ENCODE measurements around the gene FGF14. TPM values are rescaled to one million over a fixed set of nuclear protein-coding genes. Genes with fewer than 3 reads are reported as not detected.

Gene FGF14
- total RNA-seq, 1 donor from 2014 or later, result 4.6 TPM

GRCh38 chr13:102169471-102170015, 232.3 kb downstream of the FGF14 start:
- DNase-seq (ENCODE audit: low spot score, unreplicated experiment), result no peak
- Mint-ChIP-seq H3K27me3 (no peaks in the 10 kb centered on the region), H3K9me3 (ENCODE audit: low read depth) (no peaks in the 10 kb centered on the region), H3K36me3 (ENCODE audit: insufficient read depth) (no peaks in the 10 kb centered on the region), H3K4me3 (ENCODE audit: low read depth) (no peak overlapping the region), H3K27ac (no peak overlapping the region), H3K4me1 (ENCODE audit: low read depth) (peaks cover 4% of the 10 kb centered on the region)
- TF ChIP-seq, protein P1, sequence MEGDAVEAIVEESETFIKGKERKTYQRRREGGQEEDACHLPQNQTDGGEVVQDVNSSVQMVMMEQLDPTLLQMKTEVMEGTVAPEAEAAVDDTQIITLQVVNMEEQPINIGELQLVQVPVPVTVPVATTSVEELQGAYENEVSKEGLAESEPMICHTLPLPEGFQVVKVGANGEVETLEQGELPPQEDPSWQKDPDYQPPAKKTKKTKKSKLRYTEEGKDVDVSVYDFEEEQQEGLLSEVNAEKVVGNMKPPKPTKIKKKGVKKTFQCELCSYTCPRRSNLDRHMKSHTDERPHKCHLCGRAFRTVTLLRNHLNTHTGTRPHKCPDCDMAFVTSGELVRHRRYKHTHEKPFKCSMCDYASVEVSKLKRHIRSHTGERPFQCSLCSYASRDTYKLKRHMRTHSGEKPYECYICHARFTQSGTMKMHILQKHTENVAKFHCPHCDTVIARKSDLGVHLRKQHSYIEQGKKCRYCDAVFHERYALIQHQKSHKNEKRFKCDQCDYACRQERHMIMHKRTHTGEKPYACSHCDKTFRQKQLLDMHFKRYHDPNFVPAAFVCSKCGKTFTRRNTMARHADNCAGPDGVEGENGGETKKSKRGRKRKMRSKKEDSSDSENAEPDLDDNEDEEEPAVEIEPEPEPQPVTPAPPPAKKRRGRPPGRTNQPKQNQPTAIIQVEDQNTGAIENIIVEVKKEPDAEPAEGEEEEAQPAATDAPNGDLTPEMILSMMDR (IDR thresholded peaks at IDR 0.05; ENCODE audit: unreplicated experiment), result no peak

- Mint-ChIP-seq H3K27ac (no peak overlapping the region), H3K4me3 (ENCODE audit: low read depth) (no peak overlapping the region), H3K9me3 (ENCODE audit: low read depth) (no peaks in the 10 kb centered on the region), H3K27me3 (no peaks in the 10 kb centered on the region), H3K4me1 (ENCODE audit: low read depth) (peaks cover 5% of the 10 kb centered on the region), H3K36me3 (ENCODE audit: insufficient read depth) (no peaks in the 10 kb centered on the region)
- DNase-seq (ENCODE audit: low spot score, unreplicated experiment), result no peak
- TF ChIP-seq, protein P1 (IDR thresholded peaks at IDR 0.05; ENCODE audit: unreplicated experiment), result no peak
These were observed 249.1 kb downstream of the FGF14 start for GRCh38 chr13:102152790-102153189.

DNA sequence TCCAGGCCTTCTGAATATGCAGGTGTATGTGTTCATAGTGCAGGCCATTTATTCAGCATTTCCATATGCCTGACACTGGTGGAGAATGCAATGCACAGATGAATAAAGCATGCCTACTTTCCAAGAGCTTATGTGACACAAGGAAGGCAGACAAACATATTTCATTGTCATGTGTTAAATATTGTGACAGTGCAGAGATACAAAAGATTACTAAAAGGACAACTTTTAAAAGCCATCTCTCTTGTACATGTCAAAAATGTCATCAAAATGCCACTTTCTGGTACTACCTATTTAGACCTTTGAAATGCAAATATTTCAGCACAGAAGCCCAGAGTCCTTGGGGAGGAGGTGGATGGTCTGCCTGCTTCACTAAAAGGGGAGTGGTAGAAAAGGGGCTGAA, 254.5 kb downstream of the FGF14 start:
- no peaks in the 10 kb centered on the region for H3K9me3 Mint-ChIP-seq (ENCODE audit: low read depth)
- no peak for DNase-seq (ENCODE audit: low spot score, unreplicated experiment)
- H3K27me3 Mint-ChIP-seq, result no peaks in the 10 kb centered on the region
- no peaks in the 10 kb centered on the region for H3K36me3 Mint-ChIP-seq (ENCODE audit: insufficient read depth)
- no peak overlapping the region for H3K4me3 Mint-ChIP-seq (ENCODE audit: low read depth)
- TF ChIP-seq, protein P1 (IDR thresholded peaks at IDR 0.05; ENCODE audit: unreplicated experiment), result no peak
- H3K4me1 Mint-ChIP-seq (ENCODE audit: low read depth), result peaks cover 5% of the 10 kb centered on the region
- no peak overlapping the region for H3K27ac Mint-ChIP-seq

DNA sequence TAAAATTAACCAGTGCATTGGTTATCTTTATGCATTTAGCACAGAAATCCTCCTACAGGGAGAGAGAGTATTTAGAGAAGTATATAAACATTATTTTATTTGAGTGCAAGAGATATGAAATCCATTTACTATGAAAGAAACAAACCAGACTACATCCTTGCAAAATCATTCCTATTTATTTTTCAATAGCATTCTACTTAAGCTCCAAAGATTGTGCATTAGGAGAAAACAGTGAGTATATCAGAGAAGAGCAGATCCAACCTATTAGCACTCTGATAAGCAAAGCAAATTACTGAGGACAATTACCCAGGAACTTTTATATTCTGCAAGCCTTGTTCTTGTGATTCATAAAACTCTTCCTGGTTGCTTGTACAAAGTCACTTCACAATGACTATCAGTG, 256.1 kb downstream of the FGF14 start:
- TF ChIP-seq, protein P1 (IDR thresholded peaks at IDR 0.05; ENCODE audit: unreplicated experiment), result no peak
- Mint-ChIP-seq H3K27me3 (no peaks in the 10 kb centered on the region), H3K4me1 (ENCODE audit: low read depth) (peaks cover 5% of the 10 kb centered on the region), H3K27ac (no peak overlapping the region), H3K9me3 (ENCODE audit: low read depth) (no peaks in the 10 kb centered on the region), H3K36me3 (ENCODE audit: insufficient read depth) (no peaks in the 10 kb centered on the region), H3K4me3 (ENCODE audit: low read depth) (no peak overlapping the region)
- no peak for DNase-seq (ENCODE audit: low spot score, unreplicated experiment)

GRCh38 chr13:102142473-102142826, 259.4 kb downstream of the FGF14 start:
- no peaks in the 10 kb centered on the region for H3K36me3 Mint-ChIP-seq (ENCODE audit: insufficient read depth)
- H3K4me1 Mint-ChIP-seq (ENCODE audit: low read depth), result no peaks in the 10 kb centered on the region
- no peaks in the 10 kb centered on the region for H3K9me3 Mint-ChIP-seq (ENCODE audit: low read depth)
- no peak for DNase-seq (ENCODE audit: low spot score, unreplicated experiment)
- H3K27me3 Mint-ChIP-seq, result no peaks in the 10 kb centered on the region
- TF ChIP-seq, protein P1 (IDR thresholded peaks at IDR 0.05; ENCODE audit: unreplicated experiment), result no peak
- no peak overlapping the region for H3K27ac Mint-ChIP-seq
- H3K4me3 Mint-ChIP-seq (ENCODE audit: low read depth), result no peak overlapping the region

Data from progenitor cell of endocrine pancreas (in vitro differentiated cells).